Inflammatory macrophage treated with lipopolysaccharide for 1 hour (primary cell): ENCODE measurements around the gene RD3L.

Source experiments
- DNase-seq, 2 donors: peaks; one replicate each; pipeline ENCODE4 v3.0.0-alpha.2; 2020 to 2022

The RD3L gene

GRCh38 chr14:103892247-103892646 lies 50.1 kb downstream of the RD3L start:
- DNase-seq, result no peak

- no peak for DNase-seq
Measured at GRCh38 chr14:103891667-103892215, 50.6 kb downstream of the RD3L start.

GRCh38 chr14:103890821-103891666 lies 51.3 kb downstream of the RD3L start:
- DNase-seq, result peak; percentile 77 to 79
